Measurements from ENCODE around the gene KLHDC8A. TPM values are rescaled to one million over a fixed set of nuclear protein-coding genes. Genes with fewer than 3 reads are reported as not detected.
"Not testable (repeated sequence)": the region's sequence is repeated elsewhere in the genome, so short reads cannot be mapped to it uniquely, and the experiment has no call there.

The KLHDC8A gene
- total RNA-seq, 1 donor from 2014 or later, result 1.5 TPM

- no peak for DNase-seq (ENCODE audit: low spot score)
- Mint-ChIP-seq H3K27me3 (ENCODE audit: unreplicated experiment) (peaks cover 2% of the 10 kb centered on the region), H3K36me3 (ENCODE audit: low read depth, unreplicated experiment) (no peaks in the 10 kb centered on the region), H3K4me1 (ENCODE audit: unreplicated experiment) (peaks cover 24% of the 10 kb centered on the region), H3K27ac (ENCODE audit: unreplicated experiment) (no peak overlapping the region), H3K9me3 (ENCODE audit: unreplicated experiment) (no peaks in the 10 kb centered on the region), H3K4me3 (ENCODE audit: unreplicated experiment) (no peak overlapping the region)
- TF ChIP-seq CTCF (IDR thresholded peaks at IDR 0.05; ENCODE audit: unreplicated experiment), result no peak
These were observed 15.3 kb upstream of the KLHDC8A start for GRCh38 chr1:205371871-205372660.

- Mint-ChIP-seq H3K36me3 (ENCODE audit: low read depth, unreplicated experiment) (no peaks in the 10 kb centered on the region), H3K4me1 (ENCODE audit: unreplicated experiment) (peaks cover 22% of the 10 kb centered on the region), H3K4me3 (ENCODE audit: unreplicated experiment) (no peak overlapping the region), H3K9me3 (ENCODE audit: unreplicated experiment) (no peaks in the 10 kb centered on the region), H3K27me3 (ENCODE audit: unreplicated experiment) (peaks cover 2% of the 10 kb centered on the region), H3K27ac (ENCODE audit: unreplicated experiment) (no peak overlapping the region)
- DNase-seq (ENCODE audit: low spot score), result no peak
- no peak for TF ChIP-seq CTCF (IDR thresholded peaks at IDR 0.05; ENCODE audit: unreplicated experiment)
These were observed 14.1 kb upstream of the KLHDC8A start for GRCh38 chr1:205370780-205371179.

- Mint-ChIP-seq H3K27ac (ENCODE audit: unreplicated experiment) (no peak overlapping the region), H3K27me3 (ENCODE audit: unreplicated experiment) (peaks cover 2% of the 10 kb centered on the region), H3K4me3 (ENCODE audit: unreplicated experiment) (no peak overlapping the region), H3K9me3 (ENCODE audit: unreplicated experiment) (no peaks in the 10 kb centered on the region), H3K36me3 (ENCODE audit: low read depth, unreplicated experiment) (no peaks in the 10 kb centered on the region), H3K4me1 (ENCODE audit: unreplicated experiment) (peaks cover 23% of the 10 kb centered on the region)
- no peak for TF ChIP-seq CTCF (IDR thresholded peaks at IDR 0.05; ENCODE audit: unreplicated experiment)
- DNase-seq (ENCODE audit: low spot score), result no peak
These were observed 13.0 kb upstream of the KLHDC8A start for GRCh38 chr1:205369701-205370123.

- DNase-seq (ENCODE audit: low spot score), result no peak
- Mint-ChIP-seq H3K27ac (ENCODE audit: unreplicated experiment) (no peak overlapping the region), H3K9me3 (ENCODE audit: unreplicated experiment) (no peaks in the 10 kb centered on the region), H3K4me3 (ENCODE audit: unreplicated experiment) (no peak overlapping the region), H3K4me1 (ENCODE audit: unreplicated experiment) (peaks cover 22% of the 10 kb centered on the region), H3K27me3 (ENCODE audit: unreplicated experiment) (peaks cover 2% of the 10 kb centered on the region), H3K36me3 (ENCODE audit: low read depth, unreplicated experiment) (no peaks in the 10 kb centered on the region)
- no peak for TF ChIP-seq CTCF (IDR thresholded peaks at IDR 0.05; ENCODE audit: unreplicated experiment)
These were observed 11.8 kb upstream of the KLHDC8A start for GRCh38 chr1:205368478-205368877.

GRCh38 chr1:205365945-205366463, 9.3 kb upstream of the KLHDC8A start:
- DNase-seq (ENCODE audit: low spot score), result no peak
- no peak for TF ChIP-seq CTCF (IDR thresholded peaks at IDR 0.05; ENCODE audit: unreplicated experiment)
- Mint-ChIP-seq H3K4me3 (ENCODE audit: unreplicated experiment) (no peak overlapping the region), H3K27me3 (ENCODE audit: unreplicated experiment) (peaks cover 2% of the 10 kb centered on the region), H3K4me1 (ENCODE audit: unreplicated experiment) (peaks cover 15% of the 10 kb centered on the region), H3K36me3 (ENCODE audit: low read depth, unreplicated experiment) (no peaks in the 10 kb centered on the region), H3K9me3 (ENCODE audit: unreplicated experiment) (no peaks in the 10 kb centered on the region), H3K27ac (ENCODE audit: unreplicated experiment) (no peak overlapping the region)

- H3K27me3 Mint-ChIP-seq (ENCODE audit: unreplicated experiment); DNase-seq (ENCODE audit: low spot score); H3K36me3 Mint-ChIP-seq (ENCODE audit: low read depth, unreplicated experiment); H3K9me3 Mint-ChIP-seq (ENCODE audit: unreplicated experiment); H3K4me3 Mint-ChIP-seq (ENCODE audit: unreplicated experiment); H3K27ac Mint-ChIP-seq (ENCODE audit: unreplicated experiment): not testable (repeated sequence)
- H3K4me1 Mint-ChIP-seq (ENCODE audit: unreplicated experiment), result peaks cover 17% of the 10 kb centered on the region
These were observed 8.4 kb upstream of the KLHDC8A start for GRCh38 chr1:205365086-205365485.

Measured in endothelial cell (in vitro differentiated cells).